ENCODE results near the gene LYRM9. TPM values are rescaled to one million over a fixed set of nuclear protein-coding genes. Genes with fewer than 3 reads are reported as not detected.
"Not testable (repeated sequence)": the region's sequence is repeated elsewhere in the genome, so short reads cannot be mapped to it uniquely, and the experiment has no call there.

The LYRM9 gene
- 2.2 TPM for polyA plus RNA-seq (2013, experiment 1 of 2; ENCODE audit: insufficient read length)
- 3.4 TPM for polyA plus RNA-seq (2013, experiment 2 of 2; ENCODE audit: insufficient read length)

DNA sequence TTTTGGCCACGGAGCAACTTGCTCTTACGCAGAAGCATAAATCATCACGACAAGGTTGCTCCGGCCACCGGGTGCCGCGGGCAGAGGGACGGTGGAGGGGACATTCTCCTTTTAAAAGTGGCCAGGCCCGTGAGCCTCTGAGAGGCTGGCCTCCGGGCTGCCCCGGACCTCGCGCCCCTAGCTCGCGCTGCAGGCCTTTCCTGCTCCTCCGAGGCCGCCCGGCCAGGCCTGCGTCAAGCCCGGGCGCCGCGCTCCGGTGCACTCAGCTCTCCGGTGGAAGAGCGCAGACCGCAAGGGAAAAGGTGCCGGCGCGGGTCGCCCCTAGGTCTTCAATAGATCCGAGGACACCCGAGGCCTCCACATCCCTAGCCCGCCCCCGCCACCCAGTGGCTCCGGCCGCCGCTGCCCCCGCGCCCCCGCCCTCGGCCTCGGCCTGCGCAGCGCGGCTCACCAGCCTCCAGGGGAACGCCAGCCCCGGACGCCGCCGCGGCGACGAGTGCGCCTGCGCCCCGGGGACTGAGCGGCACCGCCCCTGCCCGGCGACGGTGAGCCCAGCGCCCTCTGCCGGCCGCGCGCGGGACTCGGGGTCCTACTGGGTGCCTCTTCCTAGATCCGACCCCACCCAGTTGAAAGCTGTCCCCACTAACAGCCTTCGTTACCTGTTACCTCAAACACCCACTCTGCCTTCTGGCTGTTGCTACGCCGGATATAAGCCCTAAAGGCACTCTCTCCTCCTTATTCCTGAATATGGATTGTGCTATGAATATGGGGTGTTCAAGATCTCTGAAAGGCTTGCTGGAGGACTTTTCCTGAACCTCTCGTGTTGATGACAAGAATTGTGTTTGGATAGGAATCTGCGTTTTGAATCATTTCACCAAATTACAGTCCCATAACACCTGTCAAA, at the start of gene LYRM9:
Gene LYRM9 (minus strand): TSS at position 500 of the 904 bp plus-strand sequence. CDS start 10,671 bp downstream, outside the sequence.
- peak; percentile 85 for DNase-seq

DNA sequence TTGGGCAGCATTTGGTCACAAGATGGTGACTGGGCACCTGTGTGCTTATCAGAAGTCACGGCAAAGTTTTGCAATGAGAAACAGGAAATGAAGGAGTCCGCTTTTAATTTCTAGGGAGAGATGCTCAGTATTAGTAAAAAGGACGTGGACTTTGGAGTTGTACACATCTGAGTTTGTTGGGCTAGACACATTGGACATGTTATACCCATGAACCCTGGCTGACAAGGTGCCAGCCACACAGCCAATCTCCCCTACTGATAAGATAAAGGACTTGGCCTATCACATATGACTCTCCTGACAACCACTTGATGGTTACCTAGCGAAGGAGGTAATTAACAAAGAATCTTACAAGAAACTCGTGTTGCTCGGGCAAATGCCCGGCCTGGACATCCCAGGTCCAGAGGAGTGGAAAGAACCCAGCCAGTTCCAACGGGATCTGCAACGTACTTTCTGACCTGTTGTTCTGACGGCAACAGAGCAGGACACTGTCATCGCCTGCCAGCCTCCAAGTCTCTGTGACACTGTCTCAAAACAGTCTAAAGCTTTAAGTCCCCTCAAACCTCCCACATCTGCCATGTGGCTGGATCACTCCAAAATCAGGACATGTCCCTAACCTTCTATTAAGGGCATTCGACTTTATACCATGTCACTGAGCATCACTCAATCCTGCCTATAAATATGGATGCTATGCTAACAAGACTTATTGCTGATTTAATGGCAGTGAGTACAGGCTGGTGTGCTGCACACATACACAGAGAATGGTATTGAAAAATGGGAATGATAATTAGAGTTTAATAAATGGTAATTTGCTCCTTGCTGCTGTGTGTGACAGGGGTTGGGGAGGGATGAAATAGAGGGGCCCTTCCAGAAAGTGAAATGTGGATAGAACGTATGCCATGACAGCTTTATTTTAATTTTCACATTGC, 47.6 kb upstream of the LYRM9 start:
- DNase-seq = no peak

DNA sequence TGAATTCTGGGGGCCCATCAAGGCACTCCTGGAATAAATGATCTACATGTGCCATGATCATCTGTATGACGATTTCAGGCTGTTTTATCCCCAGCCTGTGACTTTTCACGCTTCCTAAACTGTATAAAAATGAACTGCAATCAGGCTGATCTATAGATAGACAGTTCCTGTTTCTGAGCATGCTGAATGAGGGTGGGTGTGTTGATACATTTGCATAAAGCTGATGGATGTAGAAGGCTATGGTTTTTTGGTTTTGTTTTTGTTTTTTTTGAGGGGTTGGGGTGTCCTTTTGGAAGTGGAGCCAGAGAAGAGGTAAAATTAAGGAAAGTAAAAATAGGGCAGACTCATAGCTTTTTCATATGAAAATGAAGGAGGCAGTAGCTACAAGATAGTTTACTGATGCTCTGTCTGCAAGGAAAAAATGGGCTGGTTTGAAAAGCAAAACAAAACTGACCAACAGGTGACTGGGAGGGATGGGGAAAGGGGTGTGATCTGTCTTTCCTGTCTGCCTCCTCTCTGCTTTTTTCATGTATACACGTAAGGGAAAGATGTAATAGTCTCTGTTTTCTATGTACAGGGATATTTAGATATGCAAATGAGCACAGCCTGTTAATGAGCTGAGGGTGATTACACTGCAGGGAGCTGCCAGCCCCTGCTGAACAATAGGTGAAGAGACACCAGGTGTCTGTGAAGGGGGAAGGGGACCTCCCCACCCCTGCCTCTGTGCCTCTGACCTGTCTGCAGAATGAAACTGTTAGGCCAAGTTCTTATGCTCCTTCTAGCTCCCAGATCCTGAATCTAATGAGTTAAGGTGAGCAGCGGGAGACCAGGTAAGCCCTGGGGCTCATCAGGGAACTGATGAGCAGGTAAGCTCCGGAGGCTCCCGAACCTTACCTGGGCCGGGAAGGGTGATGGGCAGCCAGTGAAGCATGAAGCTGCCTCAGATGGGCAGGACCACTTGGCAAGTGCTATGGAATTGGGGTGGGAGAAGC, 46.6 kb upstream of the LYRM9 start:
- DNase-seq = no peak

DNA sequence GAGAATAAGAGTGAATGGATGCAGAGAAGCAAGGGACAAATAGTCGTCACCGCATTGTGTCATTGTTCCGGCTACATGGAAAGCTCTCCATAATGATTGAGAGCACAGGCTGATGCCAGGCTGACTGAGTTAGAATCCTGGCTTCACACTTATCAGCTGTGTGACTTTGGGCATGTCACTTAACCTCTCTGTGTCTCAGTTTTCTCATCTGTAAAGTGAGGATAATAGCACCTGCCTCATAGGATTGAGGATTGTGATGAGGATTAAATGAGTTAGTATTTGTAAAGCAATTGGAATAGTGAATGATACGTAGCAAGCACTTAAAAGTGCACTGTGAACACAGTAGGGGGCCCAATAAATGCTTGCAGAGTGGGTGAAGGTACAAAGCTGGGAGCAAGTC, 45.7 kb upstream of the LYRM9 start:
- DNase-seq = no peak

DNA sequence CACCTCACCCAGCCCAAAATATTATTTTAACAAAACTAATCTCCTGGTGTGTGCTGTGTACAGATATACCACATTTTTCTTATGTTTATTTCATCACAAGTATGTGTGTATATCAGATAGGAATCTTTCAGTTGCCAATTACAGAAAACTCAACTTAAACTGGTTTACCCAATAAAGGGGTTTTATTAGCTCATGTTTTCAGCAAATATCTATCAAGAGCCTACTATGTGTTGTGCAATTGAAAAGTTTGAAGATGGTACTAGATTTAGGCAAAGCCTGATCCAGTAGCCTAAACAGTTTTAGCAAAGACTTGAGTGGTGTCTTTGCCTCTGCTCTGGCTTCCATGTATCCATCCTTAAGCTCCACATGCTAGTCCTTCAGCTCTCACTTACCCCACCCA, 45.1 kb upstream of the LYRM9 start:
- no peak for DNase-seq

DNA sequence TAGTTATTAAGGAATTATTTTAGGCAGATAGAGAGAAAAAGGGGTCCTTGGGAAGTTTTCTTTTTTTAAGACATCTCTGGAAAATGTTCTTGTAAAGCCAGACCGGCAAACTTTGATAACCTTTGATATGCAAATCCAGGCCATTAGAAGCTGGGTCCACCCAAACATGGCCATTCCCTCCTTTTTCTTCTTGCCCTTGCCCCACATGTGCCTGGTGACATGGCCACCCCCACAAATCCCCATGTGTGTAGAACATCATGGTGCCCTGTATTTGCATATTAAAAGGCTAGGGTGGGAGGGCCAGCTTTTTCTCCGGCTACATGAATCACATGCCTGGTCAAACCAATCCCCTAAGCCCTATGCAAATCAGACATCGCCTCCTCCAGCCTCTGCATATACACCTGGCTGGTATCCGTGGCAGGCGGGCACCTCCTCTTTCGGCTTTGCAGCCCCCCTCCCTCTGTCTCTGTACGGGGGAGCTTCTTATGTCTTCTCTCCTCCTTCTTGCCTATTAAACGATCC, 43.9 kb upstream of the LYRM9 start:
- no peak for DNase-seq

DNA sequence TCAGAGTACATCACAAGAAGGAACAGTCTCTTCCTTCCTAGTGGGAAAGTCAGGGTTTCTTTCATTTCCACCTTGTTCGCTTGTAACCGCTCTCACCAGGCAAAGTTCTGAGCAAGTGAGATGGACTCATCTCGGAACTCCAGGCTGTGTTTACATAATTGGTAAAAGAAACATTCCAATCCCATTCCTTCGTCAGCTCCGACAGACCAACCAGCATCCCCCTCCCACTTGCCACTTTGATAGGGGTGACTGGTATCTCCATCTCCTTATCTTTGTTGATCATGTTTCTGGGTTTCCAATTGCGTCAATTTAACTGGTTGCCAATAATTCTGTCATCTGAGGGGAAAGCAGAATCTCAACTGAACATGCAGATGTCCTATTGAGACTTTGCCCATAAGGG, 36.8 kb upstream of the LYRM9 start:
- peak; percentile 25 for DNase-seq

DNA sequence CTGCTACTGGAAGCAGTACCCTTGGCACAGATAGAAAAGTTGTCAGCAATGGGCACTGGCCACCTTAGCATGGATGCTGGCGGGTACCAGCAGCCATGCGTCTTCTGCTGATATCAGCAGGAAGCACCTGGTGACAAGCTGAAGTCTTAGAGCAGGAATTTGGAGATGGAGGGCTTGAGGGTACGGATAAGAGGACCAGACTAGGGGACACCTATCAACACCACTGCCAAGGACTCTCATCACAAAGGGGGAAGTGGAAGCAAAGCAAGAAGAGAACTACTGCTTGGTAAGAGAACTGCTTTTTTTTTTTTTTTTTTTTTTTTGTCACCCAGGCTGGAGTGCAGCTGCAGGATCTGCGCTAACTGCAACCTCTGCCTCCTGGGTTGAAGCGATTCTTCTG, 35.4 kb upstream of the LYRM9 start:
- DNase-seq = no peak

DNA sequence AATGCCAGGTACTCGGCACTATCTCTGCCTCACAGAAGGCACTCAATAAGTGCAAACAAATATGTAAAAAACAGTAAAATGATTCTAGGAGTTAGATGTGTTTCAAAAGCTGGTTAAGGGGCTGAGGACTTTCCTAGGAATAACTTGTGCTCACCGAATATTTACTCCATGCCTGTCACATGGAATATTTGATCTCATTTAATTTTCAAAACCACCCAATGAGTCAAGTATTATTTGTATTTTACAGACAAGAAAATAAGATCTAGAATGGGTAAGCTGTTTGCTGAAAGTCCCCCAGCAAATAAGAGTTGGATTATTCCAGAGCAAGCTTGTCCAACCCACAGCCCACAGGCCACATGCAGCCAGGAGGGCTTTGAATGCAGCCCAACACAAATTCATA, 34.6 kb upstream of the LYRM9 start:
- DNase-seq = no peak

DNA sequence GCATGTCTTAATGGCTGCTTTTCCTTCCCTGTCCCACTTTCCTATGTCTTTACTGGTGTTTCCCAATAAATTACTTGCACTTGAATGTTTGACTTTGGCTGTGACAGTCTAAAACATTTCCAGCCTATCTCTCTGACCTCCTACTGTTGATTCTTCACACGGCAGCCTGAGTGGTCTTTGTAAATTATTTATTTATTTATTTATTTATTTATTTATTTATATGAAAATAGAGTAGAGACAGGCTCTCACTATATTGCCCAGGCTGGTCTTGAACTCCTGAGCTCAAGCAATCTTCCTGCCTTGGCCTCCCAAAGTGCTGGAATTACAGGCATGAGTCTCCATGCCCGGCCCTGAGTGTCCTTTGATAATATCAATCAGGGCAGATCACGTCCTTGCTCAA, 28.4 kb upstream of the LYRM9 start:
- no peak for DNase-seq

DNA sequence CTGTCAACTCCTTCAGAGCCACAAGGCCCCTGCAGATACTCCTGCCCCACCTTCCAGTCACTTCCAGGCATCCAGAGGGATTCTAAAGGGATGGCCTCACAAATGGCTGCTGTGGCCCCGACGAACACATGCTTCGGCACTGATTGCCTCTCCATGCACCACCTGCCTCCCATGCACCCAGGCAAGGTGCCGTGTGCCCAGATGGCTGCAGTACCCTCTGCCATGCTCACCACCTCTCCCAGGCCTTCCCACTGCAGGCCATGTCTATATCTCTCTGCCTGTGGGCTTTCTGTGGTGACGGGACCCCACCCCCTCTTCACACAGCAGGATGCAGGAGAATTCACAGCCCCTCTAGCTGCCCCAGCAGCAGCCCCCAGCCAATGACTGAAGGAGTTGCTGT, 27.9 kb upstream of the LYRM9 start:
- no peak for DNase-seq

DNA sequence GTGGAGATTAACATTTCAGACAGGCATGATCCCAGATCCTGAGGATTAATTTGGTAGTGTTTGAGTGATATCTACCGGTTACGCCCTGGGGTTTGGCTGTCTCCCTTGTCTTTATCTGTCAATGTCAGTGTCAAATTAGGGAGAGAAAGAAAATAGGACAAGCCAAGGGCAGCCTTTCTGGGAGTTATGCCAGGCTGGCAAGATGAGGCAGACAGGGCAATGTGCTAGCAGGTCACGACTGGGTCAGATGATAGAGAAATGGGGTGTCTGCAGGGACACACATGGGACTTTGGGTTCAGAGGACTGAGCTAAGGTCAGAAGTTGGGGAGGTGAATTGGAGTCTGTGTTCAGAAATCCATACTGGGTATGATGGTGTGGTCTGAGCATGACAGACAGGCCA, 27.4 kb upstream of the LYRM9 start:
- DNase-seq = no peak

DNA sequence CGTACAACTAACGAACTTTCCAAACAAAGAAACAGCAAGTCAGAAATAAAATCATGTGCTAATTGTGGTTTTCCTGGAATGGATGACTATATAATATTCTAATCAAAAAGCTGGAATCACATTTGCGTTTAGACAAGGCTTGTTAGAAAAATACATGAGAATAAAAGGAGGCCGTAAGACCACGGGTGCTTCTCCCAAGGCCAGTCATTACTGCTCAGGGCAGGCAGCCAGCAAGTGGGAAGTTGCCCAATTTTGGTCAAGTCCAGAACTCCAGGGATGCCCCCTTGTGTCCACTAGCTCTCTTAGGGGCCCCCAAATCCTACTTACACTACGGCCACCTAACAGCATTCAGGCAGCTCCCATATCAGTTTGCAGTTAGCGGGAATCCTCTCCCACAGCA, 25.9 kb upstream of the LYRM9 start:
- no peak for DNase-seq

DNA sequence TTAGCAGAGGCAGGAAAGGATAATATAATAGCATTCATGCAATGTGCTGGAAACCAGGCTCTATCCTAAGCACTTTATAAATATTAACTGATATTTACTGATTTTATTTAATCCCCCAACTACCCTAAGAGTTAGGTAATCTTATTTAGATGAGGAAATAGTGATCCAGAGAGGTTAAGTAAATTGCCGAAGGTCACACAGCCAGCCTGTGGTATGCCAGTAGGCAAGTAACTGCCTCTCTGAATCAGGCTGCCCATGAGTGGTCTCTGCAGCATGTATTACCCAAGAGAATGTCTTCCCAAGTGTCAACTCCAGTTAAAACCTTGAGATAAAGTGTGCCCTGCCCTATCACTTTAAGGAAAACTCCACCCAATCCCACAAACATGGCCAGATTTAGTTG, 25.3 kb upstream of the LYRM9 start:
- no peak for DNase-seq

DNA sequence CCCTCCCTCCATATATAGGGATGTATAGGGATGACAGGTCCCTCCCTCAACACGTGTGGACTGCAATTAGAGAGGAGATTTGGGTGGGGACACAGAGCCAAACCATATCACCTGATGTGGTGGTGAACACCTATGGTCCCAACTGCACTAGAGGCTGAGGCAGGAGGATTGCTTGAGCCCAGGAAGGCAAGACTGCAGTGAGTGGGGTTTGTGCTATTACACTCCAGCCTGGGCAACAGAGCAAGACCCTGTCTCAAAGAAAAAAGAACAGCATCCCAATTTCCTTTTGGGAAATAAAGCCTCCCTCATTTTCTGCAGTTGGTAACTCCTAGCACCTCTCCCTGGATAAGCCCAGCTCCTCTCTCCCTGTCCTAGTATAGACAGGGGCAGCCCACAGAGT, 23.8 kb upstream of the LYRM9 start:
- DNase-seq = no peak

DNA sequence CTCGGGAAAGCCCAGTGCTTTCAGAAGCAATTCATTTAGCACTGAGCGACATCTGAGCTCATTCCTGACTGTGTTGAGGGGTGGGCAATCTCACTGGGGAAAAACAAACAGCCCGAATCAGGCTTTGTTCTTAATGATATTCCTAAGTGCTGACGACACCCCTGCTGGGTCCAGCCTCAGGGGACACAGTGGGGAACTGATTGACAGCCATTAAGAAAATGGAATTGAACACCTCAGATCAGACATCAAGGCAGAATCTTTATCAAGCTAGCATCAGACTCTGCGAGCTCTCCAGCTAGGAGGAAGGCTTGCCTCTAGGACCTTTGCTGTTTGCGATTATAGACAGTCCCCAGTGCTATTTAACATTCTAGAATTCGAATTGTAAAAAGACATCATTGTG, 22.5 kb upstream of the LYRM9 start:
- DNase-seq = no peak

DNA sequence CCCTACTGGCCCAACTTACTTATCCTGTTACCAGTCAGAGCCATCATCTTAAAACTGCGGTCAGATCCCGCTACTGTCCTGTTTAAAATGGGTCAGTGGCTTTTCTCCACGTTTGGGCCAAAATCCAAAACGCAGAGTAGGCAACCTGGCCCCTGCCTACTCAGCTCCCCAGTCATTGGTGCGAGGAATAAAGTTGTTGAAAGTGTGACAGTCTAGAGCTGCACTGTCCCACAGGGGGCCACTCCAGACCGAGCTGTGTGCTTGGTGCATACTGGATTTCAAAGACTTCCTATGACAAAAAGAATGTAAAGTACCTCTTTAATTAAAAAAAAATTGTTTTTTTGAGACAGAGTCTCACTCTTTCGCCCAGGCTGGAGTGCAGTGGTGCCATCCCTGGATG, 21.2 kb upstream of the LYRM9 start:
- no peak for DNase-seq

DNA sequence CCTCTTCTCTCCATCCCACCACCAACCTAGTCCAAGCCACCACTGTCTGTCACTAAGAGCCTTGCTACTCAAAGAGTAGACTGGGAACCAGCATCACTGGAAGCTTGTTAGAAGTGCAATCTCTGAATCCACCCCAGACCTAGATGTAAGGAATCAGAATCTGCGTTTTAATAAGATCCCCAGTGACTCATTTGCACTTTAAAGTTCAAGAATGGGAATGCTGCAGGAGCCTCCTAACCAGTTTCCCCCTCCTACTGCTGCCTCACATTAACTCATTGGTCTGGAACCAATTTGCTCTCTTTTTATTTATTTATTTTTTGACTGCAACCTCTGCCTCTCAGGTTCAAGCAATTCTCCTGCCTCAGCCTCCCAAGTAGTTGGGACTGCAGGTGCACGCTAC, 19.8 kb upstream of the LYRM9 start:
- DNase-seq = no peak

DNA sequence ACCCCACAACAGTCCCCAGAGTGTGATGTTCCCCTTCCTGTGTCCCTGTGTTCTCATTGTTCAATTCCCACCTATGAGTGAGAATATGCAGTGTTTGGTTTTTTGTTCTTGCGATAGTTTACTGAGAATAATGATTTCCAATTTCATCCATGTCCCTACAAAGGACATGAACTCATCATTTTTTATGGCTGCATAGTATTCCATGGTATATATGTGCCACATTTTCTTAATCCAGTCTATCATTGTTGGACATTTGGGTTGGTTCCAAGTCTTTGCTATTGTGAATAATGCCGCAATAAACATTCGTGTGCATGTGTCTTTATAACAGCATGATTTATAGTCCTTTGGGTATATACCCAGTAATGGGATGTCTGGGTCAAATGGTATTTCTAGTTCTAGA, 19.1 kb upstream of the LYRM9 start:
- DNase-seq = not testable (repeated sequence)

DNA sequence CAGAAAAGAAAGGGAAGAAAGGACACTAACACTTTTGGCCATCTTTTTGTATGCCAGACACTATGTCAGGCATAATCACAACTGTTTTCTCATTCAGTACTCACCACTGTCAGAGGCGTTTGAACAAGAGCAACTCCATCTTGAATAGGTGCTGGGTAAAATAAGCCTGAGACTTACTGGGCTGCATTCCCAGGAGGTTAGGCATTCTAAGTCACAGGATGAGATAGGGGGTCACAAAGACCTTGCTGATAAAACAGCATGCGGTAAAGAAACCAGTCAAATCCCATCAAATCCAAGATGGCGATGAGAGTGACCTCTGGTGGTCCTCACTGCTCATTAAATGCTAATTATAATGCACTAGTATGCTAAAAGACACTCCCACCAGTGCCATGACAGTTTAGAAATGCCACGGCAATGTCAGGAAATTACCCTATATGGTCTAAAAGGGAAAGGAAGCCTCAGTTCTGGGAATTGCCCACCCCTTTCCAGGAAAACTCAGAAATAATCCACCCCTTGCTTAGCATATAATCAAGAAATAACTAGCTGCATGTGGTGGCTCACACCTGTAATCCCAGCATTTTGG, 14.9 kb upstream of the LYRM9 start:
- DNase-seq = no peak

DNA sequence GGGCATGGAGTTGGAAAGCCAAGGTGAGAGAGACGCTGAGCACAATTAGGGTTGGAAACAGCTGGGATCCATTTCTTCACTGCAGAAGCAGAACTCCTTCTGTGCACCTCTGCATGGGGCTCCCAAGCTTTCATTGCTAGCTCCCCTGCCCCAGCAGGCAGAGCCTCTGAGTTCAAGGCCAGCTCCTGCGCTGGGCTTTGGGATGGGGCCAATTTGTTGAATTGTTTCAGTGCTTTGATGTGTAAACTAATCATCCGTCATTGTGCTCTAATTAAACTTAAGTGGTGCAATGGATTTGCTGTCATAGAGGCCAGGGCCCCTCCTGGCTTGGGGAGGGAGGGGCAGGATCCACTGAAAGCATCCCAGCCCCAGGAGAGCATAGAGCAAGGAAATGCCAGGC, 13.5 kb upstream of the LYRM9 start:
- DNase-seq = no peak

DNA sequence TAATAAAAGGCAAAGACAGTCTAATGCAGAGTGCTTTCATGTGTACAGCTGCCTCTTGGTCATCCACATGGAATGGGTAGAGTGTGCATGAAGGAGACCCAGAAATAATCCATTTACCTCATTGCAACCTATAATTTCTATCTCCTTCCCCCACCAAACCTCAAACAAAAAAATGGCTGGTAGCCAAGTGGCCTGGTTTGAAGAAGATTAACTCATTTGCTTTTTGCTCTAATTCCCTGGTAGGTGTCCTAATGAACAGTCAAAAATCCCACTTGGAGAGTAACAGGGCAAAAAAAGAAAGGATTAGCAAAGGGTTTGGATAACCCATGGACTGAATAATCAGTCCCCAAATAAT, 13.0 kb upstream of the LYRM9 start:
- no peak for DNase-seq
